SK-N-SH treated with all-trans-retinoic acid at 6 μM for 48 hours (cell line): Measurements from ENCODE around the gene MAN1A2.
A peak's percentile ranks its signal among the peaks of the same experiment; 100 is the strongest.

ENCODE experiments used
- ATAC-seq: fragments of 200-7000 bp; cut with Tn5 transposase; 3 replicates; pipeline ENCODE4 v1.9.1; 2020; ENCODE audit warnings: mild to moderate bottlenecking, moderate library complexity
- ARNTL ChIP-seq: fragments of 450-650 bp; formaldehyde crosslinking; IDR thresholded peaks from 2 replicates; pipeline ENCODE4 v1.5.0; 2020; ENCODE audit warnings: low read depth, mild to moderate bottlenecking, moderate library complexity, borderline replicate concordance
- BACH2 ChIP-seq: fragments of 250-450 bp; sonication (Bioruptor Pico); IDR thresholded peaks from 2 replicates; pipeline ENCODE4 v1.9.0; 2021; ENCODE audit warnings: mild to moderate bottlenecking, borderline replicate concordance
- CSDC2 ChIP-seq: fragments of 250-450 bp; sonication (Bioruptor Pico); IDR thresholded peaks from 2 replicates; pipeline ENCODE4 v1.5.0; 2020; ENCODE audit warnings: mild to moderate bottlenecking, moderate library complexity
- CSRNP3 ChIP-seq: fragments of 250-450 bp; sonication (Bioruptor Pico); IDR thresholded peaks from 2 replicates; pipeline ENCODE4 v1.5.1; 2021; ENCODE audit warnings: mild to moderate bottlenecking, moderate library complexity
- ESRRG ChIP-seq: fragments of 250-450 bp; sonication (Bioruptor Pico); IDR thresholded peaks from 2 replicates; pipeline ENCODE4 v1.6.1; 2021; ENCODE audit warnings: mild to moderate bottlenecking
- GLIS3 ChIP-seq: fragments of 250-450 bp; sonication (Bioruptor Pico); IDR thresholded peaks from 2 replicates; pipeline ENCODE4 v1.5.0; 2020; ENCODE audit warnings: mild to moderate bottlenecking, moderate library complexity
- ISL1 ChIP-seq: fragments of 250-450 bp; sonication (Bioruptor Pico); IDR thresholded peaks from 2 replicates; pipeline ENCODE4 v2.1.2; 2022; ENCODE audit warnings: mild to moderate bottlenecking, moderate library complexity
- OSR1 ChIP-seq: fragments of 250-450 bp; sonication (Bioruptor Pico); IDR thresholded peaks from 2 replicates; pipeline ENCODE4 v1.8.0; 2022; ENCODE audit warnings: moderate library complexity, mild to moderate bottlenecking, inconsistent platforms
- PATZ1 ChIP-seq: fragments of 250-450 bp; sonication (Bioruptor Pico); IDR thresholded peaks from 2 replicates; pipeline ENCODE4 v1.8.0; 2020; ENCODE audit warnings: mild to moderate bottlenecking, moderate library complexity, borderline replicate concordance
- PPARA ChIP-seq: fragments of 250-450 bp; sonication (Bioruptor Pico); IDR thresholded peaks from 2 replicates; pipeline ENCODE4 v1.5.0; 2020; ENCODE audit warnings: mild to moderate bottlenecking, borderline replicate concordance
- RARB ChIP-seq: fragments of 250-450 bp; sonication (Bioruptor Pico); IDR thresholded peaks from 2 replicates; pipeline ENCODE4 v1.8.0; 2021; ENCODE audit warnings: mild to moderate bottlenecking, moderate library complexity
- SNAI2 ChIP-seq: fragments of 250-450 bp; sonication (Bioruptor Pico); IDR thresholded peaks from 2 replicates; pipeline ENCODE4 v1.5.0; 2020; ENCODE audit warnings: mild to moderate bottlenecking, moderate library complexity
- TCF4 ChIP-seq: fragments of 250-450 bp; sonication (Bioruptor Pico); IDR thresholded peaks from 2 replicates; pipeline ENCODE4 v1.8.0; 2021; ENCODE audit warnings: mild to moderate bottlenecking, moderate library complexity, borderline replicate concordance
- TOX ChIP-seq: fragments of 250-450 bp; sonication (Bioruptor Pico); IDR thresholded peaks from 2 replicates; pipeline ENCODE4 v1.8.0; 2021; ENCODE audit warnings: mild to moderate bottlenecking, moderate library complexity, borderline replicate concordance
- ZC3H10 ChIP-seq: fragments of 250-450 bp; sonication (Bioruptor Pico); IDR thresholded peaks from 2 replicates; pipeline ENCODE4 v1.5.1; 2021; ENCODE audit warnings: mild to moderate bottlenecking, moderate library complexity
- ZFP3 ChIP-seq: fragments of 250-450 bp; sonication (Bioruptor Pico); IDR thresholded peaks from 2 replicates; pipeline ENCODE4 v1.5.0; 2020; ENCODE audit warnings: mild to moderate bottlenecking, moderate library complexity
- ZFP30 ChIP-seq: fragments of 450-650 bp; formaldehyde crosslinking; IDR thresholded peaks from 2 replicates; pipeline ENCODE4 v1.5.0; 2022; ENCODE audit warnings: mild to moderate bottlenecking, moderate library complexity
- ZNF70 ChIP-seq: fragments of 450-650 bp; formaldehyde crosslinking; IDR thresholded peaks from 2 replicates; pipeline ENCODE4 v1.5.0; 2020; ENCODE audit warnings: mild to moderate bottlenecking, moderate library complexity
- ZNF8 ChIP-seq: fragments of 450-650 bp; formaldehyde crosslinking; IDR thresholded peaks from 2 replicates; pipeline ENCODE4 v1.5.0; 2020; ENCODE audit warnings: mild to moderate bottlenecking, moderate library complexity
- TF ChIP-seq, protein P1 (sequence below): fragments of 250-450 bp; sonication (Bioruptor Pico); IDR thresholded peaks from 2 replicates; pipeline ENCODE4 v1.5.0; 2020; ENCODE audit warnings: mild to moderate bottlenecking, moderate library complexity
- TF ChIP-seq, protein P2 (sequence below): fragments of 250-450 bp; sonication (Bioruptor Pico); IDR thresholded peaks from 2 replicates; pipeline ENCODE4 v1.5.1; 2020; ENCODE audit warnings: low read depth, mild to moderate bottlenecking, moderate library complexity
- TF ChIP-seq, protein P3 (sequence below): fragments of 250-450 bp; sonication (Bioruptor Pico); IDR thresholded peaks from 2 replicates; pipeline ENCODE4 v1.8.0; 2021; ENCODE audit warnings: low read depth, mild to moderate bottlenecking, moderate library complexity, borderline replicate concordance

The MAN1A2 gene

GRCh38 chr1:117339866-117340700, 27.2 kb upstream of the MAN1A2 start:
- peak; percentile 69 for ATAC-seq
- no peak for TF ChIP-seq PATZ1 (CRISPR knock-in tag)
- TF ChIP-seq ZC3H10 (CRISPR knock-in tag) = no peak
- TF ChIP-seq TCF4 (CRISPR knock-in tag) = no peak
- no peak for TF ChIP-seq ZNF8 (CRISPR knock-in tag)
- no peak for TF ChIP-seq OSR1 (CRISPR knock-in tag)
- TF ChIP-seq PPARA = no peak
- no peak for TF ChIP-seq ESRRG
- TF ChIP-seq, protein P1, sequence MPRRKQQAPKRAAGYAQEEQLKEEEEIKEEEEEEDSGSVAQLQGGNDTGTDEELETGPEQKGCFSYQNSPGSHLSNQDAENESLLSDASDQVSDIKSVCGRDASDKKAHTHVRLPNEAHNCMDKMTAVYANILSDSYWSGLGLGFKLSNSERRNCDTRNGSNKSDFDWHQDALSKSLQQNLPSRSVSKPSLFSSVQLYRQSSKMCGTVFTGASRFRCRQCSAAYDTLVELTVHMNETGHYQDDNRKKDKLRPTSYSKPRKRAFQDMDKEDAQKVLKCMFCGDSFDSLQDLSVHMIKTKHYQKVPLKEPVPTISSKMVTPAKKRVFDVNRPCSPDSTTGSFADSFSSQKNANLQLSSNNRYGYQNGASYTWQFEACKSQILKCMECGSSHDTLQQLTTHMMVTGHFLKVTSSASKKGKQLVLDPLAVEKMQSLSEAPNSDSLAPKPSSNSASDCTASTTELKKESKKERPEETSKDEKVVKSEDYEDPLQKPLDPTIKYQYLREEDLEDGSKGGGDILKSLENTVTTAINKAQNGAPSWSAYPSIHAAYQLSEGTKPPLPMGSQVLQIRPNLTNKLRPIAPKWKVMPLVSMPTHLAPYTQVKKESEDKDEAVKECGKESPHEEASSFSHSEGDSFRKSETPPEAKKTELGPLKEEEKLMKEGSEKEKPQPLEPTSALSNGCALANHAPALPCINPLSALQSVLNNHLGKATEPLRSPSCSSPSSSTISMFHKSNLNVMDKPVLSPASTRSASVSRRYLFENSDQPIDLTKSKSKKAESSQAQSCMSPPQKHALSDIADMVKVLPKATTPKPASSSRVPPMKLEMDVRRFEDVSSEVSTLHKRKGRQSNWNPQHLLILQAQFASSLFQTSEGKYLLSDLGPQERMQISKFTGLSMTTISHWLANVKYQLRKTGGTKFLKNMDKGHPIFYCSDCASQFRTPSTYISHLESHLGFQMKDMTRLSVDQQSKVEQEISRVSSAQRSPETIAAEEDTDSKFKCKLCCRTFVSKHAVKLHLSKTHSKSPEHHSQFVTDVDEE (CRISPR knock-in tag) = no peak
- no peak for TF ChIP-seq ZNF70 (CRISPR knock-in tag)
- TF ChIP-seq GLIS3 (CRISPR knock-in tag) = no peak
- TF ChIP-seq TOX = no peak
- no peak for TF ChIP-seq CSRNP3
- TF ChIP-seq SNAI2 = no peak
- no peak for TF ChIP-seq ZFP3 (CRISPR knock-in tag)
- TF ChIP-seq BACH2 (CRISPR knock-in tag) = no peak
- TF ChIP-seq RARB (CRISPR knock-in tag) = no peak
- no peak for TF ChIP-seq ZFP30 (CRISPR knock-in tag)
- TF ChIP-seq CSDC2 (CRISPR knock-in tag) = no peak
- TF ChIP-seq ARNTL (CRISPR knock-in tag) = no peak

GRCh38 chr1:117341123-117341522, 26.1 kb upstream of the MAN1A2 start:
- TF ChIP-seq, protein P1 (CRISPR knock-in tag) = no peak
- TF ChIP-seq ISL1 (CRISPR knock-in tag) = no peak
- no peak for TF ChIP-seq ZFP30 (CRISPR knock-in tag)
- TF ChIP-seq, all 23 proteins: peak for 0
- ATAC-seq = no peak

DNA sequence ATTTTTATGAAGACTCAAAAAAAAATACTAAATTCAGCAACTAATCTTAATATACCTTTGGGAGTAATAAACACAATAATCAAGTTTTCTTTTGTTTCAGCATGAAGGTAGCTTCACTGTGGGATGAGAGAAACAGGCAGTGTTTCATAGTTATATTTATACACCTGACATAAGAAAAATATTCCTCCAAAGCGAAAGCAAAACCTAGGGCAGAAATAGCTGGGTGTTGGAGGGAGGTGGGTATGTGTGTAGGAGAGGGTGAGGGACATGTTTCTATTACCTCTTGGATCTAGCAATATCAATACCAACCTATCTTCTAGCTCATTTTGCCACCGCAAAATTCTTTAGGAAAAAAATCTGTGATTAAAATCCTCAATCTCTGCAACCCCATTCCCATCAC, 24.9 kb upstream of the MAN1A2 start:
- ATAC-seq = no peak
- TF ChIP-seq CSRNP3 = no peak
- TF ChIP-seq, protein P2, sequence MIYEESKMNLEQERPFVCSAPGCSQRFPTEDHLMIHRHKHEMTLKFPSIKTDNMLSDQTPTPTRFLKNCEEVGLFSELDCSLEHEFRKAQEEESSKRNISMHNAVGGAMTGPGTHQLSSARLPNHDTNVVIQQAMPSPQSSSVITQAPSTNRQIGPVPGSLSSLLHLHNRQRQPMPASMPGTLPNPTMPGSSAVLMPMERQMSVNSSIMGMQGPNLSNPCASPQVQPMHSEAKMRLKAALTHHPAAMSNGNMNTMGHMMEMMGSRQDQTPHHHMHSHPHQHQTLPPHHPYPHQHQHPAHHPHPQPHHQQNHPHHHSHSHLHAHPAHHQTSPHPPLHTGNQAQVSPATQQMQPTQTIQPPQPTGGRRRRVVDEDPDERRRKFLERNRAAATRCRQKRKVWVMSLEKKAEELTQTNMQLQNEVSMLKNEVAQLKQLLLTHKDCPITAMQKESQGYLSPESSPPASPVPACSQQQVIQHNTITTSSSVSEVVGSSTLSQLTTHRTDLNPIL (CRISPR knock-in tag) = no peak
- TF ChIP-seq RARB (CRISPR knock-in tag) = no peak
- TF ChIP-seq, protein P3, sequence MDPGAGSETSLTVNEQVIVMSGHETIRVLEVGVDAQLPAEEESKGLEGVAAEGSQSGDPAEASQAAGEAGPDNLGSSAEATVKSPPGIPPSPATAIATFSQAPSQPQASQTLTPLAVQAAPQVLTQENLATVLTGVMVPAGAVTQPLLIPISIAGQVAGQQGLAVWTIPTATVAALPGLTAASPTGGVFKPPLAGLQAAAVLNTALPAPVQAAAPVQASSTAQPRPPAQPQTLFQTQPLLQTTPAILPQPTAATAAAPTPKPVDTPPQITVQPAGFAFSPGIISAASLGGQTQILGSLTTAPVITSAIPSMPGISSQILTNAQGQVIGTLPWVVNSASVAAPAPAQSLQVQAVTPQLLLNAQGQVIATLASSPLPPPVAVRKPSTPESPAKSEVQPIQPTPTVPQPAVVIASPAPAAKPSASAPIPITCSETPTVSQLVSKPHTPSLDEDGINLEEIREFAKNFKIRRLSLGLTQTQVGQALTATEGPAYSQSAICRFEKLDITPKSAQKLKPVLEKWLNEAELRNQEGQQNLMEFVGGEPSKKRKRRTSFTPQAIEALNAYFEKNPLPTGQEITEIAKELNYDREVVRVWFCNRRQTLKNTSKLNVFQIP (CRISPR knock-in tag) = no peak
- no peak for TF ChIP-seq OSR1 (CRISPR knock-in tag)
- TF ChIP-seq GLIS3 (CRISPR knock-in tag) = no peak
- no peak for TF ChIP-seq ZFP30 (CRISPR knock-in tag)
- no peak for TF ChIP-seq ISL1 (CRISPR knock-in tag)
